Neuronal stem cell (in vitro differentiated cells): ENCODE results near the gene CMSS1.

Source experiments
- DNase-seq: peaks from one replicate; pipeline ENCODE4 v3.0.0-alpha.2; 2013; ENCODE audit warnings: low spot score
- H2AFZ ChIP-seq: one replicate; pipeline ENCODE4 v1.6.1; 2013; ENCODE audit warnings: mild to moderate bottlenecking, low read length, inconsistent platforms
- H2AK5ac ChIP-seq: 2 replicates; pipeline ENCODE4 v1.6.1; 2013; ENCODE audit warnings: low read depth, mild to moderate bottlenecking, inconsistent platforms, low read length, moderate library complexity, mixed read lengths
- H2BK120ac ChIP-seq: 2 replicates; pipeline ENCODE4 v1.6.1; 2013; ENCODE audit warnings: low read depth, mild to moderate bottlenecking, inconsistent platforms, low read length, moderate library complexity, mixed read lengths
- H2BK12ac ChIP-seq: one replicate; pipeline ENCODE4 v1.6.1; 2013; ENCODE audit warnings: low read length, inconsistent platforms
- H2BK15ac ChIP-seq: 2 replicates; pipeline ENCODE4 v1.6.1; 2013; ENCODE audit warnings: mild to moderate bottlenecking, low read length, inconsistent platforms, mixed read lengths
- H2BK5ac ChIP-seq: one replicate; pipeline ENCODE4 v1.6.1; 2013; ENCODE audit warnings: inconsistent platforms, mild to moderate bottlenecking, low read length, moderate library complexity
- H3K14ac ChIP-seq: one replicate; pipeline ENCODE4 v1.6.1; 2013; ENCODE audit warnings: low read length, inconsistent platforms
- H3K18ac ChIP-seq: 2 replicates; pipeline ENCODE4 v1.6.1; 2013; ENCODE audit warnings: low read length, inconsistent platforms
- H3K23ac ChIP-seq: 2 replicates; pipeline ENCODE4 v1.6.1; 2013; ENCODE audit warnings: low read depth, mild to moderate bottlenecking, mixed read lengths, low read length, inconsistent platforms; ENCODE audit not compliant: poor library complexity
- H3K27ac ChIP-seq: replicated peaks from 3 replicates; pipeline ENCODE4 v1.5.1; 2013; ENCODE audit warnings: low read length, inconsistent platforms
- H3K27me3 ChIP-seq, 3 experiments: 2 replicates each; pipeline ENCODE4 v1.6.1; 2013; ENCODE audit warnings: low read length in 3 of 3, mild to moderate bottlenecking in 2 of 3, inconsistent platforms in 1 of 3, low read depth in 1 of 3, mixed read lengths in 1 of 3, moderate library complexity in 1 of 3; ENCODE audit not compliant: control insufficient read depth in 3 of 3, insufficient read depth in 3 of 3
- H3K36me3 ChIP-seq, 2 donors: replicated peaks in 1 of 2; 2 replicates each; pipeline ENCODE4 v1.6.1; 2013; ENCODE audit warnings: low read length in 2 of 2; ENCODE audit not compliant: control insufficient read depth in 2 of 2, insufficient read depth in 2 of 2
- H3K4ac ChIP-seq: 2 replicates; pipeline ENCODE4 v1.6.1; 2013; ENCODE audit warnings: inconsistent platforms, mild to moderate bottlenecking, low read length, moderate library complexity
- H3K4me1 ChIP-seq, 2 donors: 1 replicate in 1 of 2; 2 replicates in 1 of 2; pipeline ENCODE4 v1.6.1; 2013; ENCODE audit warnings: low read length in 2 of 2, low read depth in 1 of 2; ENCODE audit not compliant: control insufficient read depth in 2 of 2, insufficient read depth in 1 of 2
- H3K4me2 ChIP-seq: one replicate; pipeline ENCODE4 v1.6.1; 2013; ENCODE audit warnings: mild to moderate bottlenecking, low read length, inconsistent platforms; ENCODE audit not compliant: insufficient read depth, poor library complexity, severe bottlenecking
- H3K4me3 ChIP-seq, 2 donors: 2 replicates each; pipeline ENCODE4 v1.5.1; 2013; ENCODE audit warnings: low read length in 2 of 2, mild to moderate bottlenecking in 2 of 2, inconsistent platforms in 1 of 2, moderate library complexity in 1 of 2
- H3K79me1 ChIP-seq: one replicate; pipeline ENCODE4 v1.6.1; 2013; ENCODE audit warnings: low read depth, mild to moderate bottlenecking, inconsistent platforms, low read length, moderate library complexity
- H3K9ac ChIP-seq: one replicate; pipeline ENCODE4 v1.6.1; 2013; ENCODE audit warnings: mild to moderate bottlenecking, low read depth, low read length, inconsistent platforms; ENCODE audit not compliant: poor library complexity
- H3K9me3 ChIP-seq, 2 donors: replicated peaks in 1 of 2; 2 replicates each; pipeline versions ENCODE3 to v1.6.1; 2013; ENCODE audit warnings: low read length in 2 of 2, mild to moderate bottlenecking in 2 of 2, inconsistent platforms in 1 of 2, low read depth in 1 of 2, mixed read lengths in 1 of 2, moderate library complexity in 1 of 2; ENCODE audit not compliant: control insufficient read depth in 2 of 2, insufficient read depth in 1 of 2
- H4K8ac ChIP-seq: one replicate; pipeline ENCODE4 v1.6.1; 2013; ENCODE audit warnings: low read depth, mild to moderate bottlenecking, inconsistent platforms, low read length, moderate library complexity
- H4K91ac ChIP-seq: one replicate; pipeline ENCODE4 v1.6.1; 2013; ENCODE audit warnings: low read length, low read depth, mild to moderate bottlenecking, inconsistent platforms; ENCODE audit not compliant: poor library complexity
- WGBS, 2 donors: extraction: QIAGEN DNeasy Blood & Tissue Kit; methylation state at CpG; one replicate each; pipeline ENCODE4 v1.1.7; 2013; ENCODE audit warnings: missing lambda C conversion rate in 2 of 2, mixed read lengths in 1 of 2; ENCODE audit not compliant: insufficient read length in 2 of 2, insufficient replicate concordance in 1 of 2; ENCODE audit errors: extremely low coverage in 2 of 2; 5-methylcytosine and 5-hydroxymethylcytosine counted together

CMSS1 gene

GRCh38 chr3:99810403-99810802 is 7.3 kb upstream of the CMSS1 start:
- Histone ChIP-seq H3K4ac (no peak overlapping the region), H2BK12ac (no peak overlapping the region), H3K79me1 (no peaks in the 10 kb centered on the region), H3K27me3 (no peaks in the 10 kb centered on the region), H3K14ac (no peak overlapping the region), H4K8ac (no peak overlapping the region), H3K9me3 (peaks cover 0 to 6% of the 10 kb centered on the region in 2 donors), H3K23ac (no peak overlapping the region), H2BK5ac (no peak overlapping the region), H2BK15ac (no peak overlapping the region), H3K27ac (no peak overlapping the region), H3K4me2 (no peak overlapping the region), H4K91ac (no peak overlapping the region), H2BK120ac (no peak overlapping the region), H3K36me3 (no peaks in the 10 kb centered on the region), H3K9ac (no peak overlapping the region), H3K4me3 (no peak overlapping the region), H2AFZ (no peak overlapping the region), H2AK5ac (no peak overlapping the region), H3K18ac (no peak overlapping the region), H3K4me1 (no peaks in the 10 kb centered on the region)
- WGBS, 2 donors: no CpG with 5 or more reads among the region's 1 CpG
- DNase-seq: no peak

GRCh38 chr3:99817047-99817436 is 620 bp upstream of the CMSS1 start:
- H3K27ac ChIP-seq: no peak overlapping the region

GRCh38 chr3:99818818-99819217 is 1.2 kb downstream of the CMSS1 start:
- no peak overlapping the region for H2BK5ac ChIP-seq
- no peak for DNase-seq
- no peak overlapping the region for H4K8ac ChIP-seq
- H3K4me3 ChIP-seq: peak overlapping the region in 1 of 2 donors; percentile 92
- H3K14ac ChIP-seq: no peak overlapping the region
- no peak overlapping the region for H2BK15ac ChIP-seq
- no peak overlapping the region for H2AFZ ChIP-seq
- H3K4me1 ChIP-seq: peaks cover 4 to 8% of the 10 kb centered on the region in 2 donors
- H3K27me3 ChIP-seq: no peaks in the 10 kb centered on the region
- H3K9ac ChIP-seq: no peak overlapping the region
- no peak overlapping the region for H2BK120ac ChIP-seq
- no peak overlapping the region for H3K4ac ChIP-seq
- no peak overlapping the region for H3K4me2 ChIP-seq
- H2AK5ac ChIP-seq: no peak overlapping the region
- no peak overlapping the region for H2BK12ac ChIP-seq
- H3K27ac ChIP-seq: no peak overlapping the region
- no CpG with 5 or more reads among the region's 2 CpGs for WGBS, 2 donors
- no peaks in the 10 kb centered on the region for H3K79me1 ChIP-seq
- no peak overlapping the region for H4K91ac ChIP-seq
- H3K23ac ChIP-seq: no peak overlapping the region
- no peaks in the 10 kb centered on the region for H3K36me3 ChIP-seq
- no peak overlapping the region for H3K18ac ChIP-seq
- no peaks in the 10 kb centered on the region for H3K9me3 ChIP-seq

More at GRCh38 chr3:99817047-99817436, 620 bp upstream of the CMSS1 start:
- no peaks in the 10 kb centered on the region for H3K36me3 ChIP-seq
- H3K9me3 ChIP-seq: no peaks in the 10 kb centered on the region
- no peak overlapping the region for H2AK5ac ChIP-seq
- H3K79me1 ChIP-seq: no peaks in the 10 kb centered on the region
- no peak overlapping the region for H3K9ac ChIP-seq
- H3K4me3 ChIP-seq: peak overlapping the region; percentile 92 to 98
- peak overlapping the region; percentile 97 for H2AFZ ChIP-seq
- no CpG with 5 or more reads among the region's 15 CpGs for WGBS, 2 donors
- H3K23ac ChIP-seq: no peak overlapping the region
- DNase-seq: peak; percentile 9
- H3K27me3 ChIP-seq: no peaks in the 10 kb centered on the region
- H2BK120ac ChIP-seq: no peak overlapping the region
- H3K4me2 ChIP-seq: peak overlapping the region; percentile 55
- no peak overlapping the region for H2BK5ac ChIP-seq
- no peak overlapping the region for H3K18ac ChIP-seq
- H3K4me1 ChIP-seq: peaks cover 3 to 8% of the 10 kb centered on the region in 2 donors
- no peak overlapping the region for H2BK12ac ChIP-seq
- no peak overlapping the region for H3K14ac ChIP-seq
- no peak overlapping the region for H4K91ac ChIP-seq
- H3K4ac ChIP-seq: no peak overlapping the region
- no peak overlapping the region for H4K8ac ChIP-seq
- no peak overlapping the region for H2BK15ac ChIP-seq

- H3K4me2 ChIP-seq: no peak overlapping the region
- H3K27me3 ChIP-seq: no peaks in the 10 kb centered on the region
- no peak overlapping the region for H2BK15ac ChIP-seq
- H4K91ac ChIP-seq: no peak overlapping the region
- WGBS, 2 donors: no CpG with 5 or more reads among the region's 14 CpGs
- DNase-seq: no peak
- peaks cover 0 to 3% of the 10 kb centered on the region in 2 donors for H3K4me1 ChIP-seq
- no peak overlapping the region for H2AK5ac ChIP-seq
- no peak overlapping the region for H3K4me3 ChIP-seq
- H3K9ac ChIP-seq: no peak overlapping the region
- no peak overlapping the region for H3K14ac ChIP-seq
- H2BK5ac ChIP-seq: no peak overlapping the region
- no peak overlapping the region for H2BK120ac ChIP-seq
- no peak overlapping the region for H2AFZ ChIP-seq
- no peak overlapping the region for H2BK12ac ChIP-seq
- no peak overlapping the region for H4K8ac ChIP-seq
- H3K9me3 ChIP-seq: no peaks in the 10 kb centered on the region
- H3K18ac ChIP-seq: no peak overlapping the region
- H3K79me1 ChIP-seq: no peaks in the 10 kb centered on the region
- H3K4ac ChIP-seq: no peak overlapping the region
- H3K23ac ChIP-seq: no peak overlapping the region
- no peaks in the 10 kb centered on the region for H3K36me3 ChIP-seq
- no peak overlapping the region for H3K27ac ChIP-seq
These were observed 6.4 kb downstream of the CMSS1 start for GRCh38 chr3:99823723-99824711.
